PFSK-1 (cell line): ENCODE data around the gene LRRC46.

Experiments
- FOXP2 ChIP-seq: optimal IDR thresholded peaks from 2 replicates; pipeline ENCODE3; 2011; ENCODE audit warnings: borderline replicate concordance, control low read depth, inconsistent platforms; ENCODE audit not compliant: insufficient read depth; ENCODE audit errors: extremely low read length, extremely low read depth
- POLR2AphosphoS5 ChIP-seq: IDR thresholded peaks from 2 replicates; pipeline ENCODE4 v1.6.1; 2012; ENCODE audit warnings: low read depth, mild to moderate bottlenecking, control low read depth, low read length, moderate library complexity
- REST ChIP-seq, 2 experiments: IDR thresholded peaks; 2 replicates each; pipeline versions ENCODE4 v1.6.1 to v1.8.0; 2011 to 2012; ENCODE audit warnings: low read depth in 2 of 2, low read length in 2 of 2, control low read depth in 1 of 2, inconsistent platforms in 1 of 2, mild to moderate bottlenecking in 1 of 2, moderate library complexity in 1 of 2; ENCODE audit not compliant: insufficient read depth in 1 of 2
- SIN3A ChIP-seq: IDR thresholded peaks from 2 replicates; pipeline ENCODE4 v1.6.1; 2012; ENCODE audit warnings: mild to moderate bottlenecking, low read length, moderate library complexity, borderline replicate concordance; ENCODE audit not compliant: insufficient read depth
- TAF1 ChIP-seq: IDR thresholded peaks from 2 replicates; pipeline ENCODE4 v1.6.1; 2012; ENCODE audit warnings: low read length, control low read depth, borderline replicate concordance; ENCODE audit not compliant: insufficient read depth

LRRC46 gene

GRCh38 chr17:47831934-47832327 is 461 bp downstream of the LRRC46 start:
- no peak for TF ChIP-seq REST (IDR thresholded peaks at IDR 0.05; ENCODE audit: insufficient read depth in 1 of 2, low read depth in 2 of 2, low read length in 2 of 2)
- TF ChIP-seq POLR2AphosphoS5, result no peak
- TF ChIP-seq FOXP2, result no peak
- no peak for TF ChIP-seq SIN3A
- no peak for TF ChIP-seq TAF1

GRCh38 chr17:47834756-47835155 is 3.3 kb downstream of the LRRC46 start:
- no peak for TF ChIP-seq POLR2AphosphoS5

GRCh38 chr17:47836601-47837000 is 5.1 kb downstream of the LRRC46 start:
- TF ChIP-seq SIN3A (no peak), POLR2AphosphoS5 (no peak), FOXP2 (no peak), REST (IDR thresholded peaks at IDR 0.05; ENCODE audit: insufficient read depth in 1 of 2, low read depth in 2 of 2, low read length in 2 of 2) (no peak), TAF1 (no peak)

GRCh38 chr17:47837401-47838039 is 6.0 kb downstream of the LRRC46 start:
- no peak for TF ChIP-seq SIN3A

GRCh38 chr17:47838636-47839035 is 7.2 kb downstream of the LRRC46 start:
- TF ChIP-seq REST (IDR thresholded peaks at IDR 0.05; ENCODE audit: insufficient read depth in 1 of 2, low read depth in 2 of 2, low read length in 2 of 2) (no peak), TAF1 (no peak)

GRCh38 chr17:47839071-47839470 is 7.6 kb downstream of the LRRC46 start:
- TF ChIP-seq REST (IDR thresholded peaks at IDR 0.05; ENCODE audit: insufficient read depth in 1 of 2, low read depth in 2 of 2, low read length in 2 of 2), result no peak
- TF ChIP-seq SIN3A, result no peak
- no peak for TF ChIP-seq POLR2AphosphoS5
- no peak for TF ChIP-seq TAF1
- no peak for TF ChIP-seq FOXP2
